ENCODE data around the gene PXDN. TPM values are rescaled to one million over a fixed set of nuclear protein-coding genes. Genes with fewer than 3 reads are reported as not detected.

The PXDN gene
- total RNA-seq, 4 donors from 2014 or later, result 9.0 to 46.2 (median 18.5) TPM

- in situ Hi-C loops (cut with MboI; ENCODE audit: low pct_ligation_motif_present in 1 of 4, low pct_unique_long_range_greater_than_20kb in 1 of 4, low sequenced_read_pairs in 3 of 4), result no loop called here
- Histone ChIP-seq H3K27ac (peak overlapping the region; percentile 15 to 53 (median 44)), H3K4me1 (peaks cover 1 to 20% (median 12%) of the 10 kb centered on the region in 4 donors), H3K27me3 (no peaks in the 10 kb centered on the region), H3K4me3 (no peak overlapping the region), H3K9me3 (no peaks in the 10 kb centered on the region), H3K36me3 (no peaks in the 10 kb centered on the region)
- no peak for TF ChIP-seq EP300 (IDR thresholded peaks at IDR 0.05; ENCODE audit: low read depth)
- TF ChIP-seq CTCF (IDR thresholded peaks at IDR 0.05), result no peak
- TF ChIP-seq POLR2A (IDR thresholded peaks at IDR 0.05), result no peak
- TF ChIP-seq POLR2AphosphoS5 (IDR thresholded peaks at IDR 0.05), result no peak
- 67 to 71% methylated on average over 8 to 22 of the region's 22 CpGs for WGBS, 2 donors (ENCODE audit: low coverage in 1 of 2)
- intact Hi-C loops (cut with DNase I; ENCODE audit: low total_unique reads), result no loop called here
- DNase-seq, result no peak
Measured at GRCh38 chr2:1715184-1716013, 28.9 kb downstream of the PXDN start.

GRCh38 chr2:1714291-1715064 is 29.8 kb downstream of the PXDN start:
- Histone ChIP-seq H3K4me3 (no peak overlapping the region), H3K4me1 (peaks cover 0 to 19% (median 11%) of the 10 kb centered on the region in 4 donors), H3K9me3 (no peaks in the 10 kb centered on the region), H3K36me3 (no peaks in the 10 kb centered on the region), H3K27me3 (no peaks in the 10 kb centered on the region), H3K27ac (peak overlapping the region; percentile 15 to 53 (median 44))
- no peak for DNase-seq
- intact Hi-C loops (cut with DNase I; ENCODE audit: low total_unique reads), result no loop called here
- in situ Hi-C loops (cut with MboI; ENCODE audit: low pct_ligation_motif_present in 1 of 4, low pct_unique_long_range_greater_than_20kb in 1 of 4, low sequenced_read_pairs in 3 of 4), result no loop called here
- WGBS, 2 donors (ENCODE audit: low coverage in 1 of 2), result 85 to 91% methylated on average over 4 to 17 of the region's 17 CpGs
- TF ChIP-seq POLR2AphosphoS5 (IDR thresholded peaks at IDR 0.05) (no peak), POLR2A (IDR thresholded peaks at IDR 0.05) (no peak), CTCF (IDR thresholded peaks at IDR 0.05) (no peak), EP300 (IDR thresholded peaks at IDR 0.05; ENCODE audit: low read depth) (no peak)

- Histone ChIP-seq H3K27me3 (no peaks in the 10 kb centered on the region), H3K36me3 (no peaks in the 10 kb centered on the region), H3K4me1 (peaks cover 0 to 26% (median 11%) of the 10 kb centered on the region in 4 donors), H3K4me3 (no peak overlapping the region), H3K9me3 (no peaks in the 10 kb centered on the region), H3K27ac (peak overlapping the region in 2 of 4 donors; percentile 15 to 39)
- WGBS, 2 donors (ENCODE audit: low coverage in 1 of 2), result 90% methylated on average over 2 to 10 of the region's 10 CpGs
- TF ChIP-seq POLR2AphosphoS5 (IDR thresholded peaks at IDR 0.05) (no peak), CTCF (IDR thresholded peaks at IDR 0.05) (no peak), EP300 (IDR thresholded peaks at IDR 0.05; ENCODE audit: low read depth) (no peak), POLR2A (IDR thresholded peaks at IDR 0.05) (no peak)
- intact Hi-C loops (cut with DNase I; ENCODE audit: low total_unique reads) (no loop called here), in situ Hi-C loops (cut with MboI; ENCODE audit: low pct_ligation_motif_present in 1 of 4, low pct_unique_long_range_greater_than_20kb in 1 of 4, low sequenced_read_pairs in 3 of 4) (no loop called here)
- DNase-seq, result no peak
Measured at GRCh38 chr2:1713839-1714236, 30.5 kb downstream of the PXDN start.

GRCh38 chr2:1713142-1713838 is 31.0 kb downstream of the PXDN start:
- Histone ChIP-seq H3K4me3 (no peak overlapping the region), H3K27me3 (no peaks in the 10 kb centered on the region), H3K27ac (peak overlapping the region in 2 of 4 donors; percentile 30), H3K9me3 (no peaks in the 10 kb centered on the region), H3K36me3 (no peaks in the 10 kb centered on the region), H3K4me1 (peaks cover 3 to 31% (median 16%) of the 10 kb centered on the region in 4 donors)
- intact Hi-C loops (cut with DNase I; ENCODE audit: low total_unique reads) (no loop called here), in situ Hi-C loops (cut with MboI; ENCODE audit: low pct_ligation_motif_present in 1 of 4, low pct_unique_long_range_greater_than_20kb in 1 of 4, low sequenced_read_pairs in 3 of 4) (no loop called here)
- whole genome bisulfite sequencing, 2 donors (ENCODE audit: low coverage in 1 of 2), result 82% methylated on average over 21 of the region's 22 CpGs; no CpG with 5 or more reads in 1 of the 2 donors
- DNase-seq, result no peak
- TF ChIP-seq CTCF (IDR thresholded peaks at IDR 0.05), result no peak
- no peak for TF ChIP-seq EP300 (IDR thresholded peaks at IDR 0.05; ENCODE audit: low read depth)
- TF ChIP-seq POLR2A (IDR thresholded peaks at IDR 0.05), result no peak
- no peak for TF ChIP-seq POLR2AphosphoS5 (IDR thresholded peaks at IDR 0.05)
